Fibroblast of lung (primary cell): Measurements from ENCODE around the gene PITX3.

Experiments
- EZH2 ChIP-seq: IDR thresholded peaks from 2 replicates; pipeline ENCODE4 v1.5.1; 2012; ENCODE audit warnings: low read length, control low read depth, mild to moderate bottlenecking; ENCODE audit errors: missing control alignments
- TF ChIP-seq, protein P1 (sequence below), 2 donors: IDR thresholded peaks in 1 of 2; conservative IDR thresholded peaks in 1 of 2; 1 replicate in 1 of 2; 2 replicates in 1 of 2; pipeline ENCODE4 v1.5.1; 2011 to 2012; ENCODE audit warnings: low read length in 2 of 2, control low read depth in 1 of 2, inconsistent platforms in 1 of 2, low read depth in 1 of 2, mild to moderate bottlenecking in 1 of 2

DNA sequence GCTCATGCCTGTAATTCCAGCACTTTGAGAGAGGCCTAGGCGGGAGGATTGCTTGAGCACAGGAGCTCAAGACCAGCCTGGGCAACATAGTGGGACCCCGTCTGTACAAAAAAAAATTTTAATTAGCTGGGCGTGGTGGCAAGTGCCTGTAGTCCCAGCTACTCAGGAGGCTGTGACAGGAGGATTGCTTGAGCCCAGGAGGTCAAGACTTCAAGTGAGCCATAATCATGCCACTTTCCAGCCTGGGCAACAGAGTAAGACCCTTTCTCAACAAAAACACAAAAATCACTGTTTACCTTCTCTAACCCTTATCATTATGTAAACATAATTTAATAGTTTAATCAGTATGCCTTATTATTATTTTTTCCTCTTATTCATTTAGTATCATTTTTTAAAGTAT, 48.5 kb upstream of the PITX3 start:
- TF ChIP-seq, protein P1, sequence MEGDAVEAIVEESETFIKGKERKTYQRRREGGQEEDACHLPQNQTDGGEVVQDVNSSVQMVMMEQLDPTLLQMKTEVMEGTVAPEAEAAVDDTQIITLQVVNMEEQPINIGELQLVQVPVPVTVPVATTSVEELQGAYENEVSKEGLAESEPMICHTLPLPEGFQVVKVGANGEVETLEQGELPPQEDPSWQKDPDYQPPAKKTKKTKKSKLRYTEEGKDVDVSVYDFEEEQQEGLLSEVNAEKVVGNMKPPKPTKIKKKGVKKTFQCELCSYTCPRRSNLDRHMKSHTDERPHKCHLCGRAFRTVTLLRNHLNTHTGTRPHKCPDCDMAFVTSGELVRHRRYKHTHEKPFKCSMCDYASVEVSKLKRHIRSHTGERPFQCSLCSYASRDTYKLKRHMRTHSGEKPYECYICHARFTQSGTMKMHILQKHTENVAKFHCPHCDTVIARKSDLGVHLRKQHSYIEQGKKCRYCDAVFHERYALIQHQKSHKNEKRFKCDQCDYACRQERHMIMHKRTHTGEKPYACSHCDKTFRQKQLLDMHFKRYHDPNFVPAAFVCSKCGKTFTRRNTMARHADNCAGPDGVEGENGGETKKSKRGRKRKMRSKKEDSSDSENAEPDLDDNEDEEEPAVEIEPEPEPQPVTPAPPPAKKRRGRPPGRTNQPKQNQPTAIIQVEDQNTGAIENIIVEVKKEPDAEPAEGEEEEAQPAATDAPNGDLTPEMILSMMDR (conservative IDR thresholded peaks at IDR 0.05 in 1 of 2, IDR thresholded peaks at IDR 0.05 in 1 of 2; ENCODE audit: low read depth in 1 of 2, low read length in 2 of 2): no peak
- TF ChIP-seq EZH2: no peak
